Choroid plexus epithelial cell (primary cell): ENCODE measurements around the gene BMP5.

ENCODE experiments used
- DNase-seq: peaks from one replicate; pipeline ENCODE4 v3.0.0-alpha.2; 2010; ENCODE audit warnings: low read depth
- H3K4me3 ChIP-seq: 2 replicates; pipeline ENCODE4 v1.5.1; 2011; ENCODE audit warnings: low read depth, mild to moderate bottlenecking, control low read depth, low read length, moderate library complexity
- TF ChIP-seq, protein P1 (sequence below): conservative IDR thresholded peaks from 2 replicates; pipeline ENCODE4 v1.5.1; 2011; ENCODE audit warnings: low read depth, mild to moderate bottlenecking, control low read depth, inconsistent platforms, low read length, moderate library complexity

BMP5 gene

GRCh38 chr6:55874316-55874715 lies 1.1 kb downstream of the BMP5 start:
- no peak for DNase-seq
- H3K4me3 ChIP-seq, result peak overlapping the region; percentile 54
- TF ChIP-seq, protein P1, sequence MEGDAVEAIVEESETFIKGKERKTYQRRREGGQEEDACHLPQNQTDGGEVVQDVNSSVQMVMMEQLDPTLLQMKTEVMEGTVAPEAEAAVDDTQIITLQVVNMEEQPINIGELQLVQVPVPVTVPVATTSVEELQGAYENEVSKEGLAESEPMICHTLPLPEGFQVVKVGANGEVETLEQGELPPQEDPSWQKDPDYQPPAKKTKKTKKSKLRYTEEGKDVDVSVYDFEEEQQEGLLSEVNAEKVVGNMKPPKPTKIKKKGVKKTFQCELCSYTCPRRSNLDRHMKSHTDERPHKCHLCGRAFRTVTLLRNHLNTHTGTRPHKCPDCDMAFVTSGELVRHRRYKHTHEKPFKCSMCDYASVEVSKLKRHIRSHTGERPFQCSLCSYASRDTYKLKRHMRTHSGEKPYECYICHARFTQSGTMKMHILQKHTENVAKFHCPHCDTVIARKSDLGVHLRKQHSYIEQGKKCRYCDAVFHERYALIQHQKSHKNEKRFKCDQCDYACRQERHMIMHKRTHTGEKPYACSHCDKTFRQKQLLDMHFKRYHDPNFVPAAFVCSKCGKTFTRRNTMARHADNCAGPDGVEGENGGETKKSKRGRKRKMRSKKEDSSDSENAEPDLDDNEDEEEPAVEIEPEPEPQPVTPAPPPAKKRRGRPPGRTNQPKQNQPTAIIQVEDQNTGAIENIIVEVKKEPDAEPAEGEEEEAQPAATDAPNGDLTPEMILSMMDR, result no peak

DNA sequence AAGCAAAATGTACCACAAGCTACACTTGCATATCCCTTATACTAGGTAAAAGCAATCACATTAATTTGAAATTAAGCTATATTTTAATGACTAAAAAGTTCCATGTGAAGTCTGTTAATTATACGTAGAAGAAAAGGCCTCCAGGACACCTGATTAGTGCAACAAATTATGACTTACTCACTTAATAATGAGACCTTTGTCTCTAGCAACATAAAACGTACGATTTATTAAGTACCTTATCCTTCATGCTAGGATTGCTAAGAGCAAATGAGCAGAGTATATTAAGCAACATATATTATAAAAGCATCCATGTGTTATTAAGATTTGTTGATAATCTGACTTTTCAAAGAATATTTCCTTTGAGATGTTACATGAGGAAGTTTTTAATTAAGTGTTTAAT lies 2.5 kb downstream of the BMP5 start:
- no peak for DNase-seq
- TF ChIP-seq, protein P1, result no peak
- peak overlapping the region; percentile 54 for H3K4me3 ChIP-seq

- TF ChIP-seq, protein P1, result no peak
- H3K4me3 ChIP-seq, result peak overlapping the region; percentile 14
- DNase-seq, result no peak
Measured at GRCh38 chr6:55870181-55870813, 5.1 kb downstream of the BMP5 start.

- no peak for DNase-seq
- peak overlapping the region; percentile 20 for H3K4me3 ChIP-seq
- TF ChIP-seq, protein P1, result no peak
Measured at GRCh38 chr6:55869674-55870073, 5.7 kb downstream of the BMP5 start.

DNA sequence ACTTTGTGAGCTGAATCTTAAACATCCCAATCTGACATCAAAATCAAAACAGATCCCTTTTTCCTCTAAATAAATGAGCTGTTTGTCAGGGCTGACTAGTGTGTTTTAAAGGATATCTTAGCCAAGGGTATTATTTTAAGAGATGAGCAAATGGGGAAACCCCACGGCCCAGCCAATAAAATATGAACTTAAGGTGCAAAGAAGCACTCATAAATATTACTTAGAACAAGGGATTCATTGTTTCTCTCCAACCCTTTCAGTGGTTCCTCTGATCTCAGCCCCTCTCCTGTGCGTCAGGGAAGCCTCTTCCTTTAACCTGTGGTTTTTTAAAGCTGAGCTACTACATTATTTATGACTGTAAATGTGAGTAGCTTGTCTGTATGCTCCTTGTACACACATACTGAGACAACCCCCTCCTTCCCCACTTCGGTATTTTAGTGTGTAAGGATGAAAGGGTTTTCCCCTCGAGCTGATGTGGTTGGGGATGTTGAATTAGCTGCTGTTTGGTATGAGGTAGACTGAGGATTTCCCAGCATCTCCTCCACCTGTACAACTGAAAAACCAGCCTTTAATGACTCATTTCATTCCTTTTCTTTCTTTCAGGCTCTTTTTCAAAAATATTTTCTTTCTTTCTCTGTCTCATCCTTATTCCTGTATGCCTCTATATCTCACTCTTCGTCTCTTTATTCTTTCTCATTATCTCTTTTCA lies 6.5 kb downstream of the BMP5 start:
- H3K4me3 ChIP-seq, result no peak overlapping the region
- TF ChIP-seq, protein P1, result no peak
- DNase-seq, result peak; percentile 59

DNA sequence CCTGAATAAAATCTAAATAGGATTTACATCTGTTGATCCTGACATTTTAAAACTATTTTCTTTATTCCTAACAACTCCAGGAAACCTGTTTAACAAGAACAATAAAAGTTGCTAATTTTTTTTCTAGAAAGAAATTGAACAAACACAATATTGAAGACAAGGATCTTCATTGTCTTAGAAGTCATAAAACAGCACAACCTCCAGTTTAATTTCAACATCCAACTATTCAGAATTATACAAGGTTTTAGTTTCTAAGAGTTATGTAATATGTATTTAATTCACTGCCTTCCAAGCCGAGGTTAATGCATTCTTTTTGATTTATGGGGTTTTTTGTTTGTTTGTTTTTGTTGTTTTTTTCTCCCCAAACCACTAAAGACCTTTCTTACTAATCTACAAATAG lies 7.2 kb downstream of the BMP5 start:
- TF ChIP-seq, protein P1, result no peak
- no peak overlapping the region for H3K4me3 ChIP-seq
- DNase-seq, result no peak

GRCh38 chr6:55866128-55866527 lies 9.3 kb downstream of the BMP5 start:
- H3K4me3 ChIP-seq, result no peak overlapping the region
- DNase-seq, result no peak
- TF ChIP-seq, protein P1, result no peak
